ENCODE measurements around the gene STX16.
"Not testable (repeated sequence)": the region's sequence is repeated elsewhere in the genome, so short reads cannot be mapped to it uniquely, and the experiment has no call there.

STX16 gene

GRCh38 chr20:58712151-58712791, 61.2 kb downstream of the STX16 start:
- no peak for DNase-seq

DNA sequence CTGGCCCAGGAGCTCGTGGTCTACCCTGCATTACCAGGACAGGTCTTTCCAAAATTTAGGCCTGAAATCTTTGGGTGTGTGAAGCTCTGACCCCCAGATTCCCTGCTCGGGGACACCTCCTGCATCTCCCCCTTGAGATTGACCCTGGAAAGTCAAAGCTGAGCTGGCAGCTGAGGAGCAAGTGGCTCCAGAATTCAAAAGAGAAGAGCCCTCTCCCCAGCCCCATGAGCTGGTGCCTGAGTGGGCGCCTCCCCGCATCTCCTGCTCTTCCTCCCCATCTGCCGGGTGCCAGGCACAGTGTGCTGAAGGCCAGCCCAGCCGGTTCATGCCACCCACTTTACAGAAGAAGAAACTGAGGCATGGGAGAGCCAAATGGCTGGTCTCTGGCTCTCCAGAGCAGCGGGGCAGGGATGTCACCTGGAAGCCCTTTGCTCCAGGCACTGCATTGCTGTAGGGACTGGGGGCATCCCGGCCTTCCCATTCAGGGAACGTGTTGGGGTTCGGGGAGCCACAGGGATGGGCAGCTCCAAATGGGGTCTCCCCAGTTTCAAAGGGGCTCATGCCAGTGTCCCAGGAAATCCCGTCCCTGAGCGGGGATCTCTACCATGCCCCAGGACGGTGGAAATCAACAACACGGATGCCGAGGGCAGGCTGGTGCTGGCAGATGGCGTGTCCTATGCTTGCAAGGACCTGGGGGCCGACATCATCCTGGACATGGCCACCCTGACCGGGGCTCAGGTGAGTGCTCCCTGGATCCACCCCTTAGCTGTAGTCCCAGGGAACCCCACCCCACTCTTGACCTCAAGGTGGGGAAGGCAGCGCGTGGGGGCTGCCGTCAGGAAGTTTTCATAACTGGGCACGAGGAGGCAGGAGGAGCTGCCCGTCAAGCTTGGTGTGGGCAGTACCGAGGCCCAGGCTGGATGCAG, 62.0 kb downstream of the STX16 start:
- DNase-seq, result no peak

GRCh38 chr20:58713801-58714339, 62.8 kb downstream of the STX16 start:
- DNase-seq, result no peak

- DNase-seq, result no peak
Observed at GRCh38 chr20:58714340-58714922, 63.3 kb downstream of the STX16 start.

DNA sequence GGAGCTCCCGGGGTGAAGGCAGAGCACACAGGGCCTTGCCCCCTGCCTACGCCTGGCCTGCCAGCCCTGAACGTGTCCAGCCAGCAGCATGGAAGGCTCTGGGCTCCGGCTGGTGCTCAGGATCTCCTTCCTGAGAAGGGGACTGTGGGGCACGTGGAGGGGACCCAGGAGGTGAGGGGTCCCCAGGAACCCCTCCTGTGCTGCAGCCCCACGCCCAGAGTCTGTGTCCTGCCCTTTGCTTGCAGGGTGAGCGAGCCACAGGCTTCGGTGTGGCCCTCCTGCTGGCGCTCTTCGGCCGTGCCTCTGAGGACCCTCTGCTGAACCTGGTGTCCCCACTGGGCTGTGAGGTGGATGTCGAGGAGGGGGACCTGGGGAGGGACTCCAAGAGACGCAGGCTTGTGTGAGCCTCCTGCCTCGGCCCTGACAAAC, 63.9 kb downstream of the STX16 start:
- no peak for DNase-seq

- no peak for DNase-seq
Observed at GRCh38 chr20:58715391-58715800, 64.3 kb downstream of the STX16 start.

DNA sequence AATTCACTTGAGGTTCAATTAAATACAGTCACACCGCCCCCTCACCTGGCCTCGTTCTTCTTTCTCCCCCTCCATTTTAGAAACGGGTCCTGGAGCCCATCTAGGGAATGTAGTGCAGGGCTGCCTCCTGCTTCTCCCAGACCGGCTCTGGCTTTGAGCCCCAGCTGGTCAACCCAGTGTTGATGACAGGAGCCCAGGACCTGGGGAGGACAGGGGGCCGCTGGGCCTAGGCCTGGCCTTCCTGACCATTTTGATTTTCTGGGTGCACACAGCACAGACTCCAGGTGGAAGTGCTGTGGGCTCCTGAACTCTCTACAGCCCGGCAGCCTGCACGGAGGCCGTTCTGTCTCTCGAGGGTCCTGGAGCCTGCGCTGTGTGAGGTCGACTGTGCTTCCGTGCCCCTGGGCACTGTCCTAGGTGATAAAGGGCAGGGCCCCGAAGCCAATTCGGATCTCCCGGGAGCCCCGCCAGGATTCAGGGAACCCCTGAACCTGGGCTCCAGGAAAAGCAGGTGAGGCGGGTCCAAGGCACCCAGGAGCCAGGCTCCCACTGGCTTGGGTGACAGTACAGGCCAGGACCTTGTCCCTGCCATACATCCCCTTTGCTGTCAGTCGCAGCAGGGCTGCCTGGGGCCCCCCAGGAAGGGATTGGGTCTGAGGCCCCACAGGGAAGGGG, 64.9 kb downstream of the STX16 start:
- DNase-seq, result no peak

DNA sequence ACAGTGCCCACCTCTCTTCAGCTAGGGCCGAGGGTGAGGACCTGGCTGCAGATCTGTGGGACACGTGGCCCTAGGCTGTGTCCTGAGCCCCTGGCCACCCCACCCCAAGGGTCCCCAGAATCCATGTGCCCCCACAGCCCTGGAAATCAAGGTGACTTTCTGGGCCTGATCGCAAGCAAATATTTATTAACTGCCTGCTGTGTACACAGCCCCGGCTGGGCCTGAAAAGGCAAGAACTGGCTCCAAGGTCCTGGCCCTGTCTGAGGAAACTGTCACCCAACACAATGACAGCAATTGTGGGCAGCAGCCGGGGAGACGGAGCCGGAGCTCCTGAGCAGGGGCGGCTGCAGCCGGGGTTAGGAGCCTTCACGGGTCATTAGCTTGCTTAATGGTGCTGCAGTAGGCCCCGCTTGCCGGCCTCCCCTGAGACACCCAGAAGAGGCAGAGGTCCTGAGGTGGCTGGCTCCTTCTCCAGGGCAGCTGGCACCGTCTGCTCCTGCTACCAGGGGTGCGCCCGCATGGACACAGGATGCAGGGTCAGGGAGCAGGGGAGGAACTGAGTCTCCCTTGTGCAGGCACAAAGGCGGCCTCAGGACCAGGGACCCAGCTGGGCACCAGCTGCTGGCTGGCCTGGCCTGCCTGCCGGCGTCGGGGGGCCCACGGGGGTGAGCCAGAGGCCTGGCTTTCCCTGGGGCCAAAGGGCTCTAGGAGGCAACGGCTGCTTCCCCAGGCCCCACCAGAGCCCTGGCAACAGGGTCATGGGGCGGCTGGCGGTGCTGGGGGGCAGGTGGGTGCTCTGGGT, 65.6 kb downstream of the STX16 start:
- DNase-seq, result no peak

- DNase-seq, result no peak
Observed at GRCh38 chr20:58717278-58718091, 66.4 kb downstream of the STX16 start.

- DNase-seq, result no peak
Observed at GRCh38 chr20:58718121-58718563, 67.1 kb downstream of the STX16 start.

DNA sequence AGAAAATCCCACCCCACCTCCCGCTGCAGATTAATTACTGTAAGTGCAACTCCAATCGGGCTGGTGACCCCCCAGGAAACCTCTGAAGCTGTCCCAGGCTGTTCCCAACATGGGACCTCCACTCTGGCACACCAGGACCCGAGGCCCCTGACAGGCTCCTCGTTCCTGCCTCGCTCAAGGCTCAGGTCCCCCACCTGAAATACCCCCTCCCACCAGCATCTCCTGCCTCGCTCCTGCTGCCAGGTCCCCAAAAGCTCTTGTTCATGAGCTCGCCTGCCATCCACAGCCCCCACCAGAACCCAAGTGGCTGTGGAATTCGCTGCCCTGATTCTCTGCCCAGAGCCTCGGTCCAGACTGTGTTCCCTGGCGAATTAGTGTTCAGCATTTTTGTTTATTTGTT, 67.6 kb downstream of the STX16 start:
- no peak for DNase-seq

DNA sequence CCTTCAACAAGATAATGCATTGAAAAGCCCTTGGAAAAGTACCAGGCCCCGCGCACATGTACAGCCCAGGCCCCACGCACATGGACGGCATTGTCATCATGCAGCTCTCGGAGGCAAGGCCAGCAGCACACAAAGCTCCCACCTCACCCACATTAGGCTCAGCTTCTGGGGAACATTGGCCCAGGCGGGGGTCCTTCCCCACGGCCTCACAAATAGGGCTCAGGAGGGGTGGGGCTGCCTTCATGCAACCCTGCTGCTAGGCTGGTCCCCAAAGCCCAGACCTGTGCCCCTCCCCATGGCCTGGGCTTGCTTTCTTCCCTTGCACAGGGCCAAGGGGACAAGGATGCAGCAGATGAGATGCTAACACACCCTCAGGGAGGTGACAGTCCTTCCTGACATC, 68.2 kb downstream of the STX16 start:
- no peak for DNase-seq

GRCh38 chr20:58719971-58720371, 68.9 kb downstream of the STX16 start:
- DNase-seq, result no peak

GRCh38 chr20:58720890-58721289, 69.8 kb downstream of the STX16 start:
- no peak for DNase-seq

GRCh38 chr20:58721951-58722778, 71.1 kb downstream of the STX16 start:
- no peak for DNase-seq

DNA sequence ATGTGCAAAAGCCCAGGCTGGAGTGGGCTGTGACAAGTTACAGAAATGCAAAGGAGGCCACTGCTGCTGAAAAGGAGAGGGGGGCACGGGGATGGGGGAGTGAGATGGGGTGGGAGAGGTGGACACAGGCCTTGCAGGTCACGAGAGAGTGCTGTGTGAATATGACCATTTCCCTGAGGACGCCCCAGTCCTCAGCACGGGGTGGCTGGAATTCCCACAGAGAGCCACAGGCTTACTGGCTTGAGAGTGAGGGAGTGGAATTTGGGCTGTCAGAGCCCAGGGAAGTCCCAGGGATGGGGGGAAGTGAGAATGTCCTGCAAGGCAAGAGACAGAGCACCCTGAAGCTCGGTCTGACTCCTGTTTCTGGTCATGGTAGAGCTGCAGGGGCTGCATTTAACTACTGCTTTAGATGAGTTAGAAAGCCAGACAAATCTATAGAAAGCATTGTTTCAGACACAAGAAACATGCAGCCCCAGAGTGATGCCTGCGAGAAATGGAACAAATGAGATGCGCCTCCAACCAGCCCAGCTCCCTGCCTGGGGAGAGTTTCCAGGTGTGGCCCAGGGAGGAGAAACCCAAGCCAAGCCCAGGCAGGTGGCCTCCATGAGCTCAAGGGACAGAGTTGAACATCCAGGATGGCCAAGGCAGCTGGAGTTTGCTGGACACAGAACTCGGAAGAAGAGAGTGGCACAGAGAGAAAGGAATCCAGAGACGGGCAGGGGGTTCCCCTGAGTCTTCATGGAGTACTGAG, 72.0 kb downstream of the STX16 start:
- DNase-seq, result no peak

DNA sequence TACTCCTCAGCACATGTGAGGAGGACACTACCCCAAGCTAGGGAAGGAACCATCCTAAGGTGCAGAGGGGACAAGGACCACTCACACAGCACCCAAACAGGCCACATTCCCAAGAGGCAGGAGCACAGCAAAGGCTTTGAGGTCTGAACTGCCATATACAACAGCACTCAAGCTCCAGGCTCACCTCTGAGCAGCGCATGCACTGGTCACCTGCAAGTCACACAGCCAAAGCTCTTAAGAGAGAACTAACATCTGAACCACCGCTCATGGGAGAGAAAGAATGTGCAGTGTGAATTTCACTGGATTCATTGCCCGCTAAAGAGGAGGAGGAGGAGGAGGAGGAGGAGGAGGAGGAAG, 72.5 kb downstream of the STX16 start:
- DNase-seq, result no peak

DNA sequence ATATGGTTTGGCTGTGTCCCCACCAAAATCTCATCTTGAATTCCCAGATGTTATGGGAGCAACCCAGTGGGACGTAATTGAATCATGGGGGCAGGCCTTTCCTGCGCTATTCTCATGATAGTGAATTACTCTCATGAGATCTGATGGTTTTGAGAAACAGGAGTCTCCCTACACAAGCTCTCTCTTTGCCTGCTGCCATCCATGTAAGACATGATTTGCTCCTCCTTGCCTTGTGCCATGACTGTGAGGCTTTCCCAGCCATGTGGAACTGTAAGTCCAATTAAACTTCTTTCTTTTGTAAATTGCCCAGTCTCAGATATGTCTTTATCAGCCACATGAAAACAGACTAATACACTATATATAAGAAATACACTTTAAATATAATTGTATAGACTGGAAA, 75.1 kb downstream of the STX16 start:
- not testable (repeated sequence) for DNase-seq

Data from CD4-positive, alpha-beta T cell treated with Interleukin-6 for 4 hours (primary cell).